Measurements from ENCODE around the gene PPM1H. TPM values are rescaled to one million over a fixed set of nuclear protein-coding genes. Genes with fewer than 3 reads are reported as not detected.
A peak's percentile ranks its signal among the peaks of the same experiment; 100 is the strongest.

The PPM1H gene
- total and polyA plus RNA-seq, 10 of the 15 experiments (the other 5 are each of a cell fraction or from before 2014, with no cell fraction given) = 0.11 to 0.83 (median 0.49) TPM

GRCh38 chr12:62602255-62603060, 332.5 kb downstream of the PPM1H start (continued):
- TF ChIP-seq ATF3 (IDR thresholded peaks at IDR 0.05; ENCODE audit: borderline replicate concordance, extremely low read depth, low read depth, low read length) (peak; percentile 62; the same call in 1 of the 2 replicates), CBX5 (IDR thresholded peaks at IDR 0.05; ENCODE audit: low read depth) (no peak), CEBPB (IDR thresholded peaks at IDR 0.05; ENCODE audit: borderline replicate concordance in 1 of 2, low read depth in 2 of 2, low read length in 2 of 2) (no peak), RAD51 (IDR thresholded peaks at IDR 0.05) (peak; percentile 95), CBFB (IDR thresholded peaks at IDR 0.05; ENCODE audit: low read depth) (peak; percentile 89), ZNF592 (IDR thresholded peaks at IDR 0.05) (0 out of 2 replicates have a peak, but pooled peaks have one; percentile 38), NR2F1 (conservative IDR thresholded peaks at IDR 0.05) (no peak), TAF1 (IDR thresholded peaks at IDR 0.05; ENCODE audit: borderline replicate concordance, low read depth, low read length) (peak; percentile 33), POLR2A (IDR thresholded peaks at IDR 0.05; ENCODE audit: low read depth, low read length) (peak; percentile 81), ZNF24 (IDR thresholded peaks at IDR 0.05) (no peak), MEF2B (IDR thresholded peaks at IDR 0.05; ENCODE audit: partially characterized antibody, poor library complexity, severe bottlenecking) (peak; percentile 43), TBL1XR1 (IDR thresholded peaks at IDR 0.05; ENCODE audit: low read depth, low read length) (no peak; the same call in 1 of the 2 replicates), E2F8 (IDR thresholded peaks at IDR 0.05; ENCODE audit: low read depth, partially characterized antibody) (no peak), FOS (IDR thresholded peaks at IDR 0.05; ENCODE audit: borderline replicate concordance, extremely low read depth, insufficient read length) (no peak), RAD21 (IDR thresholded peaks at IDR 0.05; ENCODE audit: insufficient read depth, low read depth, low read length) (no peak), ZNF274 (IDR thresholded peaks at IDR 0.05; ENCODE audit: insufficient read depth, insufficient read length) (no peak), POLR2AphosphoS5 (IDR thresholded peaks at IDR 0.05; ENCODE audit: low read length) (peak; percentile 91), USF2 (IDR thresholded peaks at IDR 0.05; ENCODE audit: borderline replicate concordance, low read depth, low read length) (peak; percentile 76), YY1 (IDR thresholded peaks at IDR 0.05; ENCODE audit: low read depth, low read length) (peak; percentile 97), JUNB (IDR thresholded peaks at IDR 0.05) (no peak; the same call in 1 of the 2 replicates), RCOR1 (conservative IDR thresholded peaks at IDR 0.05; ENCODE audit: low read depth, low read length) (no peak), TCF3 (IDR thresholded peaks at IDR 0.05; ENCODE audit: borderline replicate concordance, insufficient read depth, low read depth, low read length) (no peak), FOXM1 (IDR thresholded peaks at IDR 0.05; ENCODE audit: low read depth, low read length) (peak; percentile 51)

All from GM12878 (cell line).